Panc1 (cell line): ENCODE results near the gene SUDS3. TPM values are rescaled to one million over a fixed set of nuclear protein-coding genes. Genes with fewer than 3 reads are reported as not detected.
"Not testable (repeated sequence)": the region's sequence is repeated elsewhere in the genome, so short reads cannot be mapped to it uniquely, and the experiment has no call there.

Experiments
- ATAC-seq: fragments of 200-7000 bp; cut with Tn5 transposase; 2 replicates; pipeline ENCODE4 v1.9.1; 2020; ENCODE audit warnings: mild to moderate bottlenecking, moderate library complexity
- BruUV-seq: library from RNA; stranded (reverse); fragments of 400-500 nt; replicated peaks from 2 replicates; lab custom pipeline; 2021; lab: Mats Ljungman, UMichigan
- CTCF ChIA-PET: fragments of 300-600 bp; sonication (Branson Sonifier 250); formaldehyde crosslinking; loops from one replicate; lab custom pipeline; 2022; ENCODE audit warnings: antibody characterized with exemption; lab: Charles Lee
- POLR2A ChIA-PET: fragments of 300-600 bp; sonication (Branson Sonifier 250); formaldehyde crosslinking; loops from one replicate; lab custom pipeline; 2022; ENCODE audit warnings: antibody characterized with exemption; lab: Charles Lee
- DNase-seq: peaks from one replicate; pipeline ENCODE4 v3.0.0-alpha.2; 2010; ENCODE audit warnings: low read depth, low spot score
- H3K27ac ChIP-seq: 2 replicates; pipeline ENCODE4 v1.5.1; 2011; ENCODE audit warnings: mild to moderate bottlenecking, low read length, inconsistent platforms
- H3K27me3 ChIP-seq: fragments of 200-500 bp; sonication (Bioruptor generic); 2 replicates; pipeline ENCODE4 v1.6.0; 2014; ENCODE audit warnings: low read length, inconsistent platforms; ENCODE audit not compliant: control insufficient read depth, insufficient read depth
- H3K36me3 ChIP-seq: fragments of 200-500 bp; sonication (Bioruptor generic); 2 replicates; pipeline ENCODE4 v1.5.1; 2014; ENCODE audit warnings: inconsistent platforms, mild to moderate bottlenecking, low read length, moderate library complexity; ENCODE audit not compliant: control insufficient read depth, insufficient read depth
- H3K4me1 ChIP-seq: 2 replicates; pipeline ENCODE4 v1.5.1; 2011; ENCODE audit warnings: inconsistent platforms, mild to moderate bottlenecking, low read length, moderate library complexity; ENCODE audit not compliant: control insufficient read depth, insufficient read depth
- H3K4me3 ChIP-seq, 2 experiments: 2 replicates each; pipeline ENCODE4 v1.5.1; 2011 to 2012; ENCODE audit warnings: low read depth in 2 of 2, low read length in 2 of 2, mild to moderate bottlenecking in 2 of 2, inconsistent platforms in 1 of 2, moderate library complexity in 1 of 2
- H3K9me3 ChIP-seq: fragments of 200-500 bp; sonication (Bioruptor generic); 2 replicates; pipeline ENCODE4 v1.5.1; 2014; ENCODE audit warnings: low read depth, mild to moderate bottlenecking, inconsistent platforms, low read length, moderate library complexity; ENCODE audit not compliant: control insufficient read depth, insufficient read depth
- POLR2AphosphoS5 ChIP-seq: IDR thresholded peaks from 2 replicates; pipeline ENCODE4 v1.6.1; 2012; ENCODE audit warnings: mild to moderate bottlenecking, low read depth, low read length, moderate library complexity
- SIN3A ChIP-seq: IDR thresholded peaks from 2 replicates; pipeline ENCODE4 v1.6.1; 2012; ENCODE audit warnings: low read depth, mild to moderate bottlenecking, low read length, moderate library complexity, borderline replicate concordance; ENCODE audit not compliant: insufficient read depth
- TCF7L2 ChIP-seq: IDR thresholded peaks from 2 replicates; pipeline ENCODE4 v1.6.1; 2011; ENCODE audit warnings: mild to moderate bottlenecking, low read depth, low read length, inconsistent platforms
- in situ Hi-C: cut with HindIII; loops from 2 replicates; pipeline ENCODE4 v1.10.0; 2016; ENCODE audit warnings: low sequenced_read_pairs, low pct_unique_long_range_greater_than_20kb
- intact Hi-C: fragments of 100-400 bp; cut with micrococcal nuclease; formaldehyde crosslinking; loops from one replicate; pipeline ENCODE4 v1.10.0; 2022; ENCODE audit not compliant: unreplicated experiment
- total RNA-seq: library from RNA; stranded (reverse); gene quantifications from one replicate; pipeline ENCODE4 v1.2.1, GENCODE V29; 2021; ENCODE audit not compliant: unreplicated experiment
- TF ChIP-seq, protein P1 (sequence below), 2 experiments: IDR thresholded peaks; 2 replicates each; pipeline ENCODE4 v1.6.1; 2011 to 2012; ENCODE audit warnings: low read depth in 2 of 2, control low read depth in 1 of 2, low read length in 1 of 2, mild to moderate bottlenecking in 1 of 2, moderate library complexity in 1 of 2; ENCODE audit not compliant: insufficient read depth in 1 of 2
- TF ChIP-seq, protein P2 (sequence below): fragments of 450-650 bp; IDR thresholded peaks from 2 replicates; pipeline ENCODE4 v1.5.1; 2017; ENCODE audit warnings: mild to moderate bottlenecking

SUDS3 gene
- total RNA-seq, 1 experiment from 2014 or later = 37.4 TPM

DNA sequence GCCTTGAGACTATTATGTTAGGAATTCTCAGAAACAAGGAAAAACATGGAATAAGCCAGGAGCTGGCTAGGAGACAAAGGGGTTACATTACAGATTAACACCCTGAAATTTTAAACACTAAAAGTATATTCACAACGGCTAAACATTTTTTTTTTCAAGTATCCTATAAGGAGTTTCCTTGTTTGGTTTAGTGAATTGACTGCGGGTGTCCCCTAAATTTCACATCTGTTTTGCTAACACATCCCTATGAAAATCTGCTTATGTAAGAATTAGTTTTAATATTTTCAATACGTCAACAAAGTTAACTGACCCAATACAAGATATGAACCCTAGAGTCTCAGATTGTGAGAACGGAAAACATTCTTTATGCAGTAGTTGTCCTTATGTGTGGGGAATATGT, 22.6 kb upstream of the SUDS3 start:
- POLR2A ChIA-PET = no interaction called here
- in situ Hi-C loops = no loop called here
- no peak for DNase-seq
- H3K27me3 ChIP-seq = no peaks in the 10 kb centered on the region
- no peak for ATAC-seq
- H3K4me1 ChIP-seq = peaks cover 21% of the 10 kb centered on the region; the same call in 1 of the 2 replicates
- TF ChIP-seq, protein P1, sequence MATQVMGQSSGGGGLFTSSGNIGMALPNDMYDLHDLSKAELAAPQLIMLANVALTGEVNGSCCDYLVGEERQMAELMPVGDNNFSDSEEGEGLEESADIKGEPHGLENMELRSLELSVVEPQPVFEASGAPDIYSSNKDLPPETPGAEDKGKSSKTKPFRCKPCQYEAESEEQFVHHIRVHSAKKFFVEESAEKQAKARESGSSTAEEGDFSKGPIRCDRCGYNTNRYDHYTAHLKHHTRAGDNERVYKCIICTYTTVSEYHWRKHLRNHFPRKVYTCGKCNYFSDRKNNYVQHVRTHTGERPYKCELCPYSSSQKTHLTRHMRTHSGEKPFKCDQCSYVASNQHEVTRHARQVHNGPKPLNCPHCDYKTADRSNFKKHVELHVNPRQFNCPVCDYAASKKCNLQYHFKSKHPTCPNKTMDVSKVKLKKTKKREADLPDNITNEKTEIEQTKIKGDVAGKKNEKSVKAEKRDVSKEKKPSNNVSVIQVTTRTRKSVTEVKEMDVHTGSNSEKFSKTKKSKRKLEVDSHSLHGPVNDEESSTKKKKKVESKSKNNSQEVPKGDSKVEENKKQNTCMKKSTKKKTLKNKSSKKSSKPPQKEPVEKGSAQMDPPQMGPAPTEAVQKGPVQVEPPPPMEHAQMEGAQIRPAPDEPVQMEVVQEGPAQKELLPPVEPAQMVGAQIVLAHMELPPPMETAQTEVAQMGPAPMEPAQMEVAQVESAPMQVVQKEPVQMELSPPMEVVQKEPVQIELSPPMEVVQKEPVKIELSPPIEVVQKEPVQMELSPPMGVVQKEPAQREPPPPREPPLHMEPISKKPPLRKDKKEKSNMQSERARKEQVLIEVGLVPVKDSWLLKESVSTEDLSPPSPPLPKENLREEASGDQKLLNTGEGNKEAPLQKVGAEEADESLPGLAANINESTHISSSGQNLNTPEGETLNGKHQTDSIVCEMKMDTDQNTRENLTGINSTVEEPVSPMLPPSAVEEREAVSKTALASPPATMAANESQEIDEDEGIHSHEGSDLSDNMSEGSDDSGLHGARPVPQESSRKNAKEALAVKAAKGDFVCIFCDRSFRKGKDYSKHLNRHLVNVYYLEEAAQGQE (IDR thresholded peaks at IDR 0.05; ENCODE audit: insufficient read depth in 1 of 2, low read depth in 2 of 2, low read length in 1 of 2) = no peak
- TF ChIP-seq POLR2AphosphoS5 = no peak
- no peak for TF ChIP-seq SIN3A
- TF ChIP-seq, protein P2, sequence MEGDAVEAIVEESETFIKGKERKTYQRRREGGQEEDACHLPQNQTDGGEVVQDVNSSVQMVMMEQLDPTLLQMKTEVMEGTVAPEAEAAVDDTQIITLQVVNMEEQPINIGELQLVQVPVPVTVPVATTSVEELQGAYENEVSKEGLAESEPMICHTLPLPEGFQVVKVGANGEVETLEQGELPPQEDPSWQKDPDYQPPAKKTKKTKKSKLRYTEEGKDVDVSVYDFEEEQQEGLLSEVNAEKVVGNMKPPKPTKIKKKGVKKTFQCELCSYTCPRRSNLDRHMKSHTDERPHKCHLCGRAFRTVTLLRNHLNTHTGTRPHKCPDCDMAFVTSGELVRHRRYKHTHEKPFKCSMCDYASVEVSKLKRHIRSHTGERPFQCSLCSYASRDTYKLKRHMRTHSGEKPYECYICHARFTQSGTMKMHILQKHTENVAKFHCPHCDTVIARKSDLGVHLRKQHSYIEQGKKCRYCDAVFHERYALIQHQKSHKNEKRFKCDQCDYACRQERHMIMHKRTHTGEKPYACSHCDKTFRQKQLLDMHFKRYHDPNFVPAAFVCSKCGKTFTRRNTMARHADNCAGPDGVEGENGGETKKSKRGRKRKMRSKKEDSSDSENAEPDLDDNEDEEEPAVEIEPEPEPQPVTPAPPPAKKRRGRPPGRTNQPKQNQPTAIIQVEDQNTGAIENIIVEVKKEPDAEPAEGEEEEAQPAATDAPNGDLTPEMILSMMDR = no peak
- no peak for TF ChIP-seq TCF7L2
- no TSS peak for BruUV-seq
- H3K27ac ChIP-seq = no peak overlapping the region
- no peak overlapping the region for H3K4me3 ChIP-seq
- CTCF ChIA-PET = no interaction called here
- no peaks in the 10 kb centered on the region for H3K9me3 ChIP-seq
- H3K36me3 ChIP-seq = no peaks in the 10 kb centered on the region
- intact Hi-C loops = no loop called here

DNA sequence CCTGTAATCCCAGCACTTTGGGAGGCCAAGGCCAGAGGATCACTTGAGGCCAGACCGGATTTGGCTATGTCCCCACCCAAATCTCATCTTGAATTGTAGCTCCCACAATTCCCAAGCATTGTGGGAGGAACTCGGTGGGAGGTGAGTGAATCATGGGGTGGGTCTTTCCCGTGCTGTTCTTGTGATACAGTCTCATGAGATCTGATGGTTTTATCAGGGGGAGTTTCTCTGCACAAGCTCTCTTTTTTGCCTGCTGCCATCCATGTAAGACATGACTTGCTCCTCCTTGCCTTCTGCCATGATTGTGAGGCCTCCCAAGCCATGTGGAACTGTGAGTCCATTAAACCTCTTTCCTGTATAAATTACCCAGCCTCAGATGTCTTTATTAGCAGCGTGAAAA, 21.9 kb upstream of the SUDS3 start:
- H3K4me1 ChIP-seq = peaks cover 29% of the 10 kb centered on the region
- intact Hi-C loops, H3K36me3 ChIP-seq, POLR2A ChIA-PET, CTCF ChIA-PET, H3K9me3 ChIP-seq, H3K4me3 ChIP-seq, BruUV-seq, ATAC-seq, in situ Hi-C loops, H3K27ac ChIP-seq, H3K27me3 ChIP-seq, DNase-seq: not testable (repeated sequence)

DNA sequence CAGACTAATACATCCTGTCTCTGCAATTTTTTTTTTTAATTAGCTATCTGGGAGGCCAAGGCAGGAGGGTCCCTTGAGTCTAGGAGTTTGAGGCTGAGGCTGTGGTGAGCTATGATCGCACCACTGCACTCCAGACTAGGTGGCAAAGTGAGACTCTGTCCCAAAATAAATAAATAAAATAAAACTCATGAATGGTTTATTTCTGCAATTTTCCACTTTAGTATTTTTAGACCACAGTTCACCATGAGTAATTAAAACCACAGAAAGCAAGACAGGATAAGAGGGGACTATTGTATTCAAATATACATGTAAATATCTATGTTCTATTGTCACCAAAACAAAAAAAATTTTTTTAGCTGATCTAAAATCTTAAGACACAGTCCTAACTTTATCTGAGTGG, 21.5 kb upstream of the SUDS3 start:
- Histone ChIP-seq H3K9me3 (no peaks in the 10 kb centered on the region), H3K27me3 (no peaks in the 10 kb centered on the region), H3K4me3 (no peak overlapping the region), H3K4me1 (peaks cover 31% of the 10 kb centered on the region), H3K27ac (no peak overlapping the region), H3K36me3 (no peaks in the 10 kb centered on the region)
- CTCF ChIA-PET = no interaction called here
- in situ Hi-C loops (no loop called here), intact Hi-C loops (no loop called here)
- BruUV-seq = no TSS peak
- no peak for DNase-seq
- POLR2A ChIA-PET = no interaction called here
- no peak for ATAC-seq
- TF ChIP-seq, protein P2 = no peak
